Limb (tissue), 2 donors: ENCODE results near the gene TMEFF2.

Source experiments
- DNase-seq, 2 donors: peaks; one replicate each; pipeline ENCODE4 v3.0.0-alpha.2; 2016; ENCODE audit errors: extremely low spot score in 2 of 2

The TMEFF2 gene, protein sequence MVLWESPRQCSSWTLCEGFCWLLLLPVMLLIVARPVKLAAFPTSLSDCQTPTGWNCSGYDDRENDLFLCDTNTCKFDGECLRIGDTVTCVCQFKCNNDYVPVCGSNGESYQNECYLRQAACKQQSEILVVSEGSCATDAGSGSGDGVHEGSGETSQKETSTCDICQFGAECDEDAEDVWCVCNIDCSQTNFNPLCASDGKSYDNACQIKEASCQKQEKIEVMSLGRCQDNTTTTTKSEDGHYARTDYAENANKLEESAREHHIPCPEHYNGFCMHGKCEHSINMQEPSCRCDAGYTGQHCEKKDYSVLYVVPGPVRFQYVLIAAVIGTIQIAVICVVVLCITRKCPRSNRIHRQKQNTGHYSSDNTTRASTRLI

DNA sequence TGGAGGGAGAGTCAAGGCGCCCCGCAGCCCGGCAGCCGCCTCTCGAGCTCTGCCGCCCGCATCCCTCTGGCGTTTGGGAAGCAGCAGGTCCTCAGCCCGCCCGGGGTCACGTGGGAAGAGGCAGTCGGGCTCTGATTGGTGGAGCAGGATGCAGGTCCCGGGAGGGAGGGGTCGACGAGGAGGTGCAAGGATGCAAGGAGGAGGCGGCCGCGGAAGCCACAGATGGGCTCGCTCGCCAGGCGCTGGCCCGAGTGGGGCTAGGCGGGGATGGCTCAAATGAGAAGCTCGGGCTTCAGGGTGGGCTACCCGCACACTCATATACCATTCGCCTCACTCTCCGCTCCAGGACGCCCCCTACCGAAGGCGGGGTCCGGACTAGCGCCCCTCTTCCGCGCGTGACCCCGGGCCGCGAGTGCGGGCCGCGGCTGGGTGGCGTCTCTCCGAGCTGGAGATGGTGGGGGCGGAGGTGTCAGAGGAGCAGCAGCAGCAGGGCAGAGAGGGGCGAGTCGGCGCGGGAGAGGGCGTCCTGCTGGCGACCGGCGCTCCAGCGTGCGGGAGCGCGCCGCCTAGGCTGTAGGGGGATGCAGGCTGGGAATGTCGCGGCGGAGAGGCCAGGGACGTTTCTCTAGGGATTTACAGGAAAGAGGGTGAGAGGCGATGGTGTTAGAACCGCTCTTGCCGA lies at the start of gene TMEFF2:
TMEFF2 (minus strand) TSS at position 68 of the 682 bp plus-strand sequence. CDS start 409 bp downstream, outside the sequence.
- peak; percentile 75 to 93 for DNase-seq

GRCh38 chr2:192243488-192243887 lies 48.8 kb upstream of the TMEFF2 start:
- DNase-seq: no peak

- DNase-seq: no peak
Observed at GRCh38 chr2:192236136-192236535, 41.4 kb upstream of the TMEFF2 start.

DNA sequence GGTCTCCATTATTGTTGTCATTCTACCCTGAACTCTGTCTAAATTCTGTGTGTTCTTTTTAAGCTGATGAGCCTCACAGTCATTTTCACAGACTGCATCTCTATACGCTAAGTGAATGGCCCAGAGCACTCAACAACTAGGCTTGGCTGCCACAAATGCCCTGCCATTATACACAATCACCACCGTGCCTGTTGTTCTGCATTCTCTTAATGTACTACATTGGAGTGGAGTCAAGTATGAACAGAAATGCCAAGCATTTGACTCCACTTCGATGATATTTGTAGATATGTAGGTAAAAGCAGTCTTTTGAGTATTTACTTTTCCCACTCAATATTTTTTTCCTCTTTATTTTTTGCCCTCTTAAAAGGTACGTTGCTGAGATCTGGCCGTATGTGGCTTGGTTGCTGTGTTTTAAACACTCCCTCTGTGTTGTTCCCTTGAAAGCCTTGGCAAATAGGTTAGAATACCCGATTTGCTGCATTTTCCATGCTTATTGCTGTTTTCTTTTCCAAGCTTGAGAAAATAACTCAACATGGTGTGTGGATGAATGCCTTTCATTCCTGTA lies 36.2 kb upstream of the TMEFF2 start:
- no peak for DNase-seq

GRCh38 chr2:192228685-192229084 lies 34.0 kb upstream of the TMEFF2 start:
- no peak for DNase-seq

- no peak for DNase-seq
Observed at GRCh38 chr2:192218970-192219369, 24.2 kb upstream of the TMEFF2 start.

DNA sequence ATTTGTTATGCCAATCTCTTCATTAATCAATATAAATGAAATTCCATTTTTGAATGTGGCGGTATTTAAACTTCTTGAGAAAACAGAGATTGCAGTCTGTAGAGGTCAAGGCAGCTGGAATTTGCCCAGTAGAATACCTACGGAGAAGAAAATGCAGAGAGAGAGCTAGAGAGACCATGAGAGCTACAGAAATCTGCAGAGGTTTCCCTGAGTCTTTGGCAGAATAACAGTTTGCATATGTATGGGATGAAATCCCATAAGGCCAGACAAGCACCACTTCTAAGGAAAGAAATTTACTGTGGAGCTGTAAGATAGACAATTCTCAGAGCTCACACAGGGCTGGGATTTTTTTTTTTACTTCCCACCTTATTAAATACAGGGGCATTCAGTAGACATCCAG lies 23.6 kb upstream of the TMEFF2 start:
- DNase-seq: no peak

DNA sequence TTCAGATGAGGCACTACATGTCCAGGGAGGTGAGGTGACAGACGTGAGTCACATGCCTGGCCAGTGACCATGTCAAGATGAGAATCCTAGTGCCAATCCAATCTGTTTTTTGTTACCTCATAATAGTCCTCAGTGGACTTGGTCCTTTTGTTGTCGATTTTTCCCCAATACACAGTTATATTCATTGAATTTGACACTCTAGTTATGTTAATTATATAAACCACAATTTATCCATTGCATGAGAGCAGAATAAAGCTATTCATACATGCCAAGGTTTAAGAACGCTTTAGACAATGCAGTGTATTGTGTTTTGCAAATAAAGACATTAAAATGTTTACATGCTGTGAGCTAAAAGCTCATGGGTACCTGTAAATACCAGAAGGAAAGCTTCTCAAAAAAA lies 21.6 kb upstream of the TMEFF2 start:
- no peak for DNase-seq

DNA sequence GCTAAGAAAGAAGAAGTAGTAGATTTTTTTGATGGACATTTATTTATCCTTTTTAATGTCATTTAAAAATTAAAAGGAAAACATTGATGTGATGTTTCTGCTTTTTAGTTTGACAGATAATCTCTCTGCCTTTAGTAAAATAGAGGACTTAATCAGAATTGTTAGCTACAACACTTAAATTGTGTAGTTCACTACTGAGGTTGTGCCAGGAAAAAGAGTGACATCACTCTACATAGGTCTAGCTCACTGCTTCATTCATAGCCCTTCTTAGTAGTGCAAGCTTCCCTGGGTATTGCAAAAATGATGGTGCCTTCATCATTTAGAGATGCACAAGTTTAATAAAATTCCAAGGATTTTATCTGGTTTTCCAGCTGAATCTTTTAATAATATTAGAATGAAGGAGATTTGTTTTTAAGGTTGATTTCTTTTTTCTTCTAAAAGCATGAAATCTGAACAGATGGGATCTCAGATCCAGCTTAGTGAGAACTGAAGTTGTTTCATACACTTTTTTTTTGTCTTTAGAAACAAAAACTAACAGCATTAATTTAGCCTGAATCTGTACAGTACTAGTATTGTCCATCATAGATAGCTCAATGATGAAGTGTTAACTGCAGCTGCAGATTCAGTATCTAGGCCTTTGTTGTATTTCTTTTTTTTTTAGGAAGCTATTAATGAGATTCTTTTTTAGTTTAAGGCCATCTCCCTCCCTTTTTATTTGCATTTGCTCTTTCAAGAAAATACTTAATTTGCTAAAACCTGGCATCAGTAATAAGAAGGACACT lies 20.6 kb upstream of the TMEFF2 start:
- DNase-seq: no peak

DNA sequence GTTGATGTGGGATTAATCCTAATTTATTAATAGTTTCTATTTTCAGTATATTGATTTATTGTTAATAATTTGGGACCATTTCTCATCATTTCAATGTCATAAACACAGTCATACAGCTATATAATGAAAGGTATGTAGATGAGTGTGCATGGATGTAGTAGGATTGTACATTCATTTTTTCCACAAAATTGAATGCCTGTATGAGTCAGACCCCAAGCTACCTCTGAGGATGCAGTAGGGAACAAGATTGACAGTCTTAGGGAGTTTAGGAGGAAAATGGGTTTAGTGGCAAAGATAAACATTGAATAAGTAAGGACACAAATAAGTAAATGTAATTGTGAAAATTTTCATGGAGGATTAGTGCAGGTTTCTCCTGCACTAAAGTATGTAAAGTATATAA lies 14.1 kb upstream of the TMEFF2 start:
- no peak for DNase-seq

DNA sequence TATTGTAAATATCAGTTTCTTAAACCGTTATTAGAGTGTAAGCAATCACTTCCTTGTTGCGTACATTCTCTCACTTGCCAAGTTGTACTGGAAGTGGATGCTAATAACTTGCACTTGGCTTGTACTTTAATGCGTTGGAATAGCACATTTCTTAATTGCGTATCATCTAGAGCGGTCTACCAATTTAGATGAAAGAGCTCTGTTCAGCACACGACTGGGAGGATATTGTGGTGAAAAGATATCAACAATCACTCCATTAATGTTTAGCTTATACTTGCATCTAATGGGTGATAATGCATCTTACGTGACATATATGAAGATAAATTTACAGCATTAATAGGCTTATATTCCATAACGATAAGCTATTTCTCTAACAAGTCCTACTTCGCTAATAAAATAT lies 11.7 kb upstream of the TMEFF2 start:
- DNase-seq: no peak

DNA sequence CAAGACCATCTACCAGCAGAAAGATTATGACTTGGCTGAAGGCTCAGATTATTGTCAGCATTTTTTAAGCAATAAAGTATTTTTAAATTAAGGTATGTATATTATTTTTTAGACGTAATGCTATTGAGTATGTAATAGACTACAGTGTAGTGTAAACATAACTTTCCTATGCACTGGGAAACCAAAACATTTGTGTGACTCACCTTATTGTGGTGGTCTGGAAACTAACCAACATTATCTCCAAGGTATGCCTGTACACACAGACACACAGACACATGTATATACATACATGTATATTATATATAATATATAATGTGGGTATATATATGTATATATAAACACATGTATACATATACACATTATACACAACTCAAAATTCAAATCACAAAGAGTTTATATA lies 9.1 kb upstream of the TMEFF2 start:
- no peak for DNase-seq

- no peak for DNase-seq
Observed at GRCh38 chr2:192202373-192202772, 7.6 kb upstream of the TMEFF2 start.

DNA sequence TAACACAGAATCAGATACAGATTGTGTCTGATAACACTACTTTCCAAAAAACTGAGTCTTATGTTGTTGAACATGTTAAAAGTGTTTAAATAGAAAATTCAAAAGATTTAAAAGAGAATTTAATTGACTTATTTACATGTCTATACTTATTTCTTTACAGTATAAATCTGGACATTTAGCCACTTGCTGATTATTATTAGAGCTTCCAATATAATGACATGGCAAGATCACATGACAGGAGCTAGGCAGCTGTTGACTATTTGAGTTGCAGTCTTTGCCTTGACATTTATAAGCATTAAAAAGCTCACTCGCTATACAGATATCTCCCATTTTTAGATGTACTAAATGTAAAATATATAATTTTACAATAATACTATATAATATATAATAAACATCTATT lies 6.4 kb upstream of the TMEFF2 start:
- no peak for DNase-seq

GRCh38 chr2:192197357-192197756 lies 2.6 kb upstream of the TMEFF2 start:
- no peak for DNase-seq

- peak in 1 of 2 donors; percentile 35 for DNase-seq
Observed at GRCh38 chr2:192196421-192197194, 1.9 kb upstream of the TMEFF2 start.

DNA sequence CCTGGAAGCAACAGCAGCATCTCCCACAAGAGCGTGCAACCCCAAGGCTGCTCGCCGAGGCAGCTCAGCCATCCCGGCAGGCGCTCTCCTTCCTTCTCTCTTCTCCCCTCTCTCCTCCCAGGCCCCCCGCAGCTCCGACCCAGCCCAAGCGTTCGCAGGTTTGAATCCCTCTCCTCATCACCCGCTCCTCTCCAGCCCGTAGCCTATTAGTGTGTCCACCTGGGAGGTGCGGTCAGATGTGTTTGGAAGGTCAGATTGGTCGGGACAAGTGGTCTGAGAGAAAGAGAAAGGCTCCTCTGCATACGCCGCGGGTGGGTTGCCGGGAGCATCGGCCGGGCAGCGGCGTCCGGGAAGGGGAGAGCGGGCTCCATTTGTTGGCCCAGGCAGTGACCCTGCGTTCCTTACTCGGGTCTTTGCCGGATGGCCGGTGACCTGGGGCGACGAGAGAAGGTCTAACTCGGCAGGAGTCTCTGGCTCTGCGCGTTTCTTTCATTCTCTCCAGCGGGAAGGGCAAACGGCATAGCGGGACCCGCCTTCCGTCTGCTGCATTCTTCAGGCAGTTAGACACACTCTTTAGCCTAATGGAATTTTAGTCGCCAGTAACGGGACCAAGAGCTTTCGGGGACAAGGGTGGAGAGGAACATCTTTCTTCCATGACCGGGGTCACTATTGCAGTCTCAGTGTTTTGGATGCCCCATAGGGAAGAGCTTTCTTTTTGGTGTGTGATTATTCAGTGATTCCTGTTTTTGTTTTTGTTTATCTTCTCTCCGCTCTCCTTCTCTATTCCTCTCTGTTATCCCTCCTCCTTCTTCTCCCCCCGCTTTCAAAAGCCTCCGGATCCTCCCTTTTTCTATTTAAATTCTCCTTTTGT lies 1.1 kb upstream of the TMEFF2 start:
- peak in 1 of 2 donors; percentile 77 for DNase-seq

GRCh38 chr2:192194265-192194865 lies 368 bp downstream of the TMEFF2 start:
- peak in 1 of 2 donors; percentile 34 for DNase-seq

DNA sequence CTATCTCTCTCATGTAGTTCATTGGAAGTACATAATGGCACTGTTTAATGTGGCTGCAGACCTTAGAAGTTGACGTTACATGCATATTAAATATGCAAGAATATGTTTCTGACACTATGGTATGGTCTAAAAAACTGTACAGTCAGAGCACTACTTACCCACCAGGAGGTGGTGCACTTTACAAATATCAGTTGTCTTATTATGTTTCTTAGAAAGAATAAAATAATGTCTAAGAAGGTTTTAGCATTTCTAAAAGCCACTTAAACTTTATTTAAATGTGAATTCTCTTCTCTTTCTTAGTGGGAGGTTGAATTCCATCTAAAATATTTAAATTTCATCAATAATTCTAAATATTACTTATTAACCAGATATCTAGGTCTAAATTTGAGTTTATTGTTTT lies 4.3 kb downstream of the TMEFF2 start:
- peak in 1 of 2 donors; percentile 47 for DNase-seq

- DNase-seq: no peak
Observed at GRCh38 chr2:192186806-192187205, 7.9 kb downstream of the TMEFF2 start.
